ENCODE results near the gene ADGRV1.
"Not testable (repeated sequence)": the region's sequence is repeated elsewhere in the genome, so short reads cannot be mapped to it uniquely, and the experiment has no call there.

ADGRV1 gene

DNA sequence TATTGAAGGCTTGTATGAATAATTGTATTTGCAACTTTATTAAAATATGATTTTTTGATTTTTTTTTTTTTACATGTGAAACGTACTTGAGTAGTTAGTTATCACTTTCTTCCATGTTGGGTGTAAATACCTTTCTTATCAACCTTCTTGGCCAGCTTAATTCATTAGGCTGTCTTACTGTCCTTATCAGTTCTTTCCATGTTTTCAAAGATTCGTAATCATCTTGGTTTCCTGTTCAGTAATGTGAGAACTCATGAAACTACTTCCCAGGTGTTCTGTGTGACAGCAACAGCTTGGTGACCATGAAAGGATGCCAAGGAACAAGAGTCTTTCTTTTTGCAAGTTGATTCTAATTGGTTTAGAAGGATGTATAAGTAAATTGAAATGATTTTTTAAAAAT is 100.0 kb downstream of the ADGRV1 start:
- no peak for TF ChIP-seq CTCF (IDR thresholded peaks at IDR 0.05; ENCODE audit: unreplicated experiment in 3 of 3)
- Mint-ChIP-seq H3K4me3 (no peak overlapping the region), H3K27me3 (ENCODE audit: low read depth) (no peaks in the 10 kb centered on the region), H3K9me3 (no peaks in the 10 kb centered on the region), H3K27ac (no peak overlapping the region), H3K36me3 (ENCODE audit: low read depth) (peaks cover 22% of the 10 kb centered on the region), H3K4me1 (no peaks in the 10 kb centered on the region)

- not testable (repeated sequence) for H3K4me1 Mint-ChIP-seq; H3K9me3 Mint-ChIP-seq; H3K27me3 Mint-ChIP-seq (ENCODE audit: low read depth); H3K36me3 Mint-ChIP-seq (ENCODE audit: low read depth)
- H3K27ac Mint-ChIP-seq = peak overlapping the region in 1 of 3 experiments; percentile 76
- H3K4me3 Mint-ChIP-seq = peak overlapping the region; percentile 76 to 85 (median 80)
These were observed 109.5 kb downstream of the ADGRV1 start for GRCh38 chr5:90668079-90668565.

DNA sequence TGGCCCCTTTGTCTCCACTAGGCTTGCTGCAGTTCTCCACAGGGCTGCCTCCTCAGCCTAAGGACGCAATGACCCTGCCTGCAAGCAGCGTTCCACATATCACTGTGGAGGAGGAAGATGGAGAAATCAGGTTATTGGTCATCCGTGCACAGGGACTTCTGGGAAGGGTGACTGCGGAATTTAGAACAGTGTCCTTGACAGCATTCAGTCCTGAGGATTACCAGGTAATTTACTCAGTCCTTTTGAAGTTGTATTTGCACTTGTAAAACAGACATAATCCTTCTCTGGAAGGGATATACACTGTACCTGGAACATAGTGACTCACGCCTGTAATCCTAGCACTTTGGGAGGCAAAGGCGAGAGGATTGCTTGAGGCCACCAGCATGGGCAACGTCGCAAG is 116.6 kb downstream of the ADGRV1 start:
- Mint-ChIP-seq H3K27ac (no peak overlapping the region), H3K36me3 (ENCODE audit: low read depth) (peaks cover 4% of the 10 kb centered on the region), H3K4me3 (no peak overlapping the region), H3K4me1 (no peaks in the 10 kb centered on the region), H3K9me3 (no peaks in the 10 kb centered on the region), H3K27me3 (ENCODE audit: low read depth) (no peaks in the 10 kb centered on the region)
- no peak for TF ChIP-seq CTCF (IDR thresholded peaks at IDR 0.05; ENCODE audit: unreplicated experiment in 3 of 3)

GRCh38 chr5:90680921-90681563 is 122.4 kb downstream of the ADGRV1 start:
- peaks cover 15% of the 10 kb centered on the region for H3K36me3 Mint-ChIP-seq (ENCODE audit: low read depth)
- TF ChIP-seq CTCF (IDR thresholded peaks at IDR 0.05; ENCODE audit: unreplicated experiment in 3 of 3) = no peak
- no peaks in the 10 kb centered on the region for H3K27me3 Mint-ChIP-seq (ENCODE audit: low read depth)
- no peaks in the 10 kb centered on the region for H3K4me1 Mint-ChIP-seq
- no peak overlapping the region for H3K4me3 Mint-ChIP-seq
- no peak overlapping the region for H3K27ac Mint-ChIP-seq
- H3K9me3 Mint-ChIP-seq = no peaks in the 10 kb centered on the region

- Mint-ChIP-seq H3K4me1 (no peaks in the 10 kb centered on the region), H3K36me3 (ENCODE audit: low read depth) (peaks cover 14% of the 10 kb centered on the region), H3K9me3 (no peaks in the 10 kb centered on the region), H3K4me3 (no peak overlapping the region), H3K27me3 (ENCODE audit: low read depth) (no peaks in the 10 kb centered on the region), H3K27ac (no peak overlapping the region)
- TF ChIP-seq CTCF (IDR thresholded peaks at IDR 0.05; ENCODE audit: unreplicated experiment in 3 of 3) = no peak
These were observed 123.7 kb downstream of the ADGRV1 start for GRCh38 chr5:90682278-90682677.

DNA sequence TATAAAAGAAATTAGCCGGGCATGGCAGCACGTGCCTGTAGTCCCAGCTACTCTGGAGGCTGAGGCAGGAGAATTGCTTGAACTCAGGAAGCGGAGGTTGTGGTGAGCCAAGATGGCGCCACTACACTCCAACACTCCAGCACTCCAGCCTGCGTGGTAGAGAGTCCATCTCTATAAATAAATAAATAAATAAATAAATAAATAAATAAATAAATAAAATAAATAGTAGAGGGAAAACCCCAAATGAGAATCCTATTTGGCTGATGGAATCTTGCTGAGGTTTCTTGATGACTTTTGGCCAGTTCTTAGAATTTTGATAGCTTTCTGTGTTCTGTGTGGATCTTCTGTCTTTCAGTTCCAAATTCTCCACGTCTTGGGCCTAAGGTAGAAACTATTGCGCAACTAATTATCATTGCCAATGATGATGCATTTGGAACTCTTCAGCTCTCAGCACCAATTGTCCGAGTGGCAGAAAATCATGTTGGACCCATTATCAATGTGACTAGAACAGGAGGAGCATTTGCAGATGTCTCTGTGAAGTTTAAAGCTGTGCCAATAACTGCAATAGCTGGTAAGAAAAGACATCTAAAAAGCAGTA is 126.9 kb downstream of the ADGRV1 start:
- H3K4me1 Mint-ChIP-seq = no peaks in the 10 kb centered on the region
- H3K27ac Mint-ChIP-seq = no peak overlapping the region
- no peak for TF ChIP-seq CTCF (IDR thresholded peaks at IDR 0.05; ENCODE audit: unreplicated experiment in 3 of 3)
- no peaks in the 10 kb centered on the region for H3K27me3 Mint-ChIP-seq (ENCODE audit: low read depth)
- H3K36me3 Mint-ChIP-seq (ENCODE audit: low read depth) = peaks cover 23% of the 10 kb centered on the region
- H3K4me3 Mint-ChIP-seq = no peak overlapping the region
- no peaks in the 10 kb centered on the region for H3K9me3 Mint-ChIP-seq

- H3K27me3 Mint-ChIP-seq (ENCODE audit: low read depth); H3K4me1 Mint-ChIP-seq; H3K27ac Mint-ChIP-seq; H3K9me3 Mint-ChIP-seq; H3K4me3 Mint-ChIP-seq: not testable (repeated sequence)
- peaks cover 25% of the 10 kb centered on the region for H3K36me3 Mint-ChIP-seq (ENCODE audit: low read depth)
These were observed 127.8 kb downstream of the ADGRV1 start for GRCh38 chr5:90686363-90686762.

GRCh38 chr5:90687458-90687857 is 128.9 kb downstream of the ADGRV1 start:
- H3K27me3 Mint-ChIP-seq (ENCODE audit: low read depth); H3K4me1 Mint-ChIP-seq: not testable (repeated sequence)

More at GRCh38 chr5:90687458-90687857, 128.9 kb downstream of the ADGRV1 start:
- H3K9me3 Mint-ChIP-seq, H3K27ac Mint-ChIP-seq, H3K4me3 Mint-ChIP-seq: not testable (repeated sequence)
- H3K36me3 Mint-ChIP-seq (ENCODE audit: low read depth) = peaks cover 25% of the 10 kb centered on the region
